Measurements from ENCODE around the gene GFOD2.
"Not testable (repeated sequence)": the region's sequence is repeated elsewhere in the genome, so short reads cannot be mapped to it uniquely, and the experiment has no call there.

The GFOD2 gene

GRCh38 chr16:67704110-67704509 lies 15.0 kb downstream of the GFOD2 start:
- DNase-seq (ENCODE audit: low read depth in 2 of 2), result no peak

- DNase-seq (ENCODE audit: low read depth in 2 of 2), result no peak
Observed at GRCh38 chr16:67703626-67704025, 15.5 kb downstream of the GFOD2 start.

GRCh38 chr16:67702130-67702529 lies 17.0 kb downstream of the GFOD2 start:
- no peak for DNase-seq (ENCODE audit: low read depth in 2 of 2)

- no peak for DNase-seq (ENCODE audit: low read depth in 2 of 2)
Observed at GRCh38 chr16:67701420-67701819, 17.7 kb downstream of the GFOD2 start.

GRCh38 chr16:67699265-67699664 lies 19.9 kb downstream of the GFOD2 start:
- DNase-seq (ENCODE audit: low read depth in 2 of 2), result no peak

- DNase-seq (ENCODE audit: low read depth in 2 of 2), result no peak
Observed at GRCh38 chr16:67697422-67698185, 21.5 kb downstream of the GFOD2 start.

GRCh38 chr16:67694611-67695010 lies 24.5 kb downstream of the GFOD2 start:
- no peak for DNase-seq (ENCODE audit: low read depth in 2 of 2)

GRCh38 chr16:67693517-67694285 lies 25.4 kb downstream of the GFOD2 start:
- DNase-seq (ENCODE audit: low read depth in 2 of 2), result not testable (repeated sequence)

GRCh38 chr16:67685388-67686112 lies 33.6 kb downstream of the GFOD2 start:
- no peak for DNase-seq (ENCODE audit: low read depth in 2 of 2)

- DNase-seq (ENCODE audit: low read depth in 2 of 2), result no peak
Observed at GRCh38 chr16:67683767-67684166, 35.3 kb downstream of the GFOD2 start.

- no peak for DNase-seq (ENCODE audit: low read depth in 2 of 2)
Observed at GRCh38 chr16:67679935-67680897, 38.9 kb downstream of the GFOD2 start.

- DNase-seq (ENCODE audit: low read depth in 2 of 2), result no peak
Observed at GRCh38 chr16:67678354-67679023, 40.6 kb downstream of the GFOD2 start.

GRCh38 chr16:67677712-67678111 lies 41.4 kb downstream of the GFOD2 start:
- DNase-seq (ENCODE audit: low read depth in 2 of 2), result no peak

GRCh38 chr16:67676939-67677338 lies 42.2 kb downstream of the GFOD2 start:
- DNase-seq (ENCODE audit: low read depth in 2 of 2), result no peak

- DNase-seq (ENCODE audit: low read depth in 2 of 2), result no peak
Observed at GRCh38 chr16:67676516-67676915, 42.6 kb downstream of the GFOD2 start.

- DNase-seq (ENCODE audit: low read depth in 2 of 2), result no peak
Observed at GRCh38 chr16:67675999-67676398, 43.1 kb downstream of the GFOD2 start.

- no peak for DNase-seq (ENCODE audit: low read depth in 2 of 2)
Observed at GRCh38 chr16:67675579-67675935, 43.6 kb downstream of the GFOD2 start.

GRCh38 chr16:67674851-67675578 lies 44.1 kb downstream of the GFOD2 start:
- no peak for DNase-seq (ENCODE audit: low read depth in 2 of 2)

- no peak for DNase-seq (ENCODE audit: low read depth in 2 of 2)
Observed at GRCh38 chr16:67673712-67674580, 45.2 kb downstream of the GFOD2 start.

Measured in stimulated activated CD8-positive, alpha-beta memory T cell treated with anti-CD3 and anti-CD28 coated beads, Interleukin-7, amount 100 ng/mL, for 4 hours (primary cell).